ENCODE results near the gene BEND7.

GRCh38 chr10:13491747-13492360, 37.0 kb downstream of the BEND7 start:
- no peak for TF ChIP-seq CTCF (IDR thresholded peaks at IDR 0.05)
- no peak for TF ChIP-seq POLR2A (IDR thresholded peaks at IDR 0.05)
- TF ChIP-seq POLR2AphosphoS5 (IDR thresholded peaks at IDR 0.05), result no peak
- TF ChIP-seq EP300 (IDR thresholded peaks at IDR 0.05), result no peak
